Measurements from ENCODE around the gene GRM7. TPM values are rescaled to one million over a fixed set of nuclear protein-coding genes. Genes with fewer than 3 reads are reported as not detected.

The GRM7 gene
- total and polyA plus RNA-seq, 2 experiments from 2014 or later, result 0.40 TPM; not detected in 1

GRCh38 chr3:7075117-7075516 is 214.2 kb downstream of the GRM7 start:
- no peak overlapping the region for H3K4me3 ChIP-seq
- no peaks in the 10 kb centered on the region for H3K4me1 Mint-ChIP-seq
- no peak for ATAC-seq
- H2AFZ ChIP-seq, result no peak overlapping the region
- peaks cover 65% of the 10 kb centered on the region for H3K9me3 Mint-ChIP-seq
- no peaks in the 10 kb centered on the region for H3K27me3 Mint-ChIP-seq (ENCODE audit: insufficient read depth, low read depth, poor library complexity)
- H4K20me1 ChIP-seq (replicated peaks; ENCODE audit: insufficient read depth), result no peaks in the 10 kb centered on the region
- H3K4me2 ChIP-seq, result no peak overlapping the region
- H3K79me2 ChIP-seq (replicated peaks; ENCODE audit: insufficient read depth), result no peaks in the 10 kb centered on the region
- no peaks in the 10 kb centered on the region for H3K36me3 Mint-ChIP-seq (ENCODE audit: low read depth)
- H3K4me1 ChIP-seq (ENCODE audit: insufficient read depth), result no peaks in the 10 kb centered on the region
- no peak for TF ChIP-seq POLR2AphosphoS5 (IDR thresholded peaks at IDR 0.05; ENCODE audit: low read depth)
- no peak for TF ChIP-seq EZH2 (IDR thresholded peaks at IDR 0.05; ENCODE audit: low read depth, unreplicated experiment)
- no peak for TF ChIP-seq STAT1 (IDR thresholded peaks at IDR 0.05; ENCODE audit: unreplicated experiment)
- TF ChIP-seq REST (IDR thresholded peaks at IDR 0.05; ENCODE audit: unreplicated experiment), result no peak
- TF ChIP-seq JUNB (IDR thresholded peaks at IDR 0.05; ENCODE audit: unreplicated experiment), result no peak
- TF ChIP-seq, protein P1, sequence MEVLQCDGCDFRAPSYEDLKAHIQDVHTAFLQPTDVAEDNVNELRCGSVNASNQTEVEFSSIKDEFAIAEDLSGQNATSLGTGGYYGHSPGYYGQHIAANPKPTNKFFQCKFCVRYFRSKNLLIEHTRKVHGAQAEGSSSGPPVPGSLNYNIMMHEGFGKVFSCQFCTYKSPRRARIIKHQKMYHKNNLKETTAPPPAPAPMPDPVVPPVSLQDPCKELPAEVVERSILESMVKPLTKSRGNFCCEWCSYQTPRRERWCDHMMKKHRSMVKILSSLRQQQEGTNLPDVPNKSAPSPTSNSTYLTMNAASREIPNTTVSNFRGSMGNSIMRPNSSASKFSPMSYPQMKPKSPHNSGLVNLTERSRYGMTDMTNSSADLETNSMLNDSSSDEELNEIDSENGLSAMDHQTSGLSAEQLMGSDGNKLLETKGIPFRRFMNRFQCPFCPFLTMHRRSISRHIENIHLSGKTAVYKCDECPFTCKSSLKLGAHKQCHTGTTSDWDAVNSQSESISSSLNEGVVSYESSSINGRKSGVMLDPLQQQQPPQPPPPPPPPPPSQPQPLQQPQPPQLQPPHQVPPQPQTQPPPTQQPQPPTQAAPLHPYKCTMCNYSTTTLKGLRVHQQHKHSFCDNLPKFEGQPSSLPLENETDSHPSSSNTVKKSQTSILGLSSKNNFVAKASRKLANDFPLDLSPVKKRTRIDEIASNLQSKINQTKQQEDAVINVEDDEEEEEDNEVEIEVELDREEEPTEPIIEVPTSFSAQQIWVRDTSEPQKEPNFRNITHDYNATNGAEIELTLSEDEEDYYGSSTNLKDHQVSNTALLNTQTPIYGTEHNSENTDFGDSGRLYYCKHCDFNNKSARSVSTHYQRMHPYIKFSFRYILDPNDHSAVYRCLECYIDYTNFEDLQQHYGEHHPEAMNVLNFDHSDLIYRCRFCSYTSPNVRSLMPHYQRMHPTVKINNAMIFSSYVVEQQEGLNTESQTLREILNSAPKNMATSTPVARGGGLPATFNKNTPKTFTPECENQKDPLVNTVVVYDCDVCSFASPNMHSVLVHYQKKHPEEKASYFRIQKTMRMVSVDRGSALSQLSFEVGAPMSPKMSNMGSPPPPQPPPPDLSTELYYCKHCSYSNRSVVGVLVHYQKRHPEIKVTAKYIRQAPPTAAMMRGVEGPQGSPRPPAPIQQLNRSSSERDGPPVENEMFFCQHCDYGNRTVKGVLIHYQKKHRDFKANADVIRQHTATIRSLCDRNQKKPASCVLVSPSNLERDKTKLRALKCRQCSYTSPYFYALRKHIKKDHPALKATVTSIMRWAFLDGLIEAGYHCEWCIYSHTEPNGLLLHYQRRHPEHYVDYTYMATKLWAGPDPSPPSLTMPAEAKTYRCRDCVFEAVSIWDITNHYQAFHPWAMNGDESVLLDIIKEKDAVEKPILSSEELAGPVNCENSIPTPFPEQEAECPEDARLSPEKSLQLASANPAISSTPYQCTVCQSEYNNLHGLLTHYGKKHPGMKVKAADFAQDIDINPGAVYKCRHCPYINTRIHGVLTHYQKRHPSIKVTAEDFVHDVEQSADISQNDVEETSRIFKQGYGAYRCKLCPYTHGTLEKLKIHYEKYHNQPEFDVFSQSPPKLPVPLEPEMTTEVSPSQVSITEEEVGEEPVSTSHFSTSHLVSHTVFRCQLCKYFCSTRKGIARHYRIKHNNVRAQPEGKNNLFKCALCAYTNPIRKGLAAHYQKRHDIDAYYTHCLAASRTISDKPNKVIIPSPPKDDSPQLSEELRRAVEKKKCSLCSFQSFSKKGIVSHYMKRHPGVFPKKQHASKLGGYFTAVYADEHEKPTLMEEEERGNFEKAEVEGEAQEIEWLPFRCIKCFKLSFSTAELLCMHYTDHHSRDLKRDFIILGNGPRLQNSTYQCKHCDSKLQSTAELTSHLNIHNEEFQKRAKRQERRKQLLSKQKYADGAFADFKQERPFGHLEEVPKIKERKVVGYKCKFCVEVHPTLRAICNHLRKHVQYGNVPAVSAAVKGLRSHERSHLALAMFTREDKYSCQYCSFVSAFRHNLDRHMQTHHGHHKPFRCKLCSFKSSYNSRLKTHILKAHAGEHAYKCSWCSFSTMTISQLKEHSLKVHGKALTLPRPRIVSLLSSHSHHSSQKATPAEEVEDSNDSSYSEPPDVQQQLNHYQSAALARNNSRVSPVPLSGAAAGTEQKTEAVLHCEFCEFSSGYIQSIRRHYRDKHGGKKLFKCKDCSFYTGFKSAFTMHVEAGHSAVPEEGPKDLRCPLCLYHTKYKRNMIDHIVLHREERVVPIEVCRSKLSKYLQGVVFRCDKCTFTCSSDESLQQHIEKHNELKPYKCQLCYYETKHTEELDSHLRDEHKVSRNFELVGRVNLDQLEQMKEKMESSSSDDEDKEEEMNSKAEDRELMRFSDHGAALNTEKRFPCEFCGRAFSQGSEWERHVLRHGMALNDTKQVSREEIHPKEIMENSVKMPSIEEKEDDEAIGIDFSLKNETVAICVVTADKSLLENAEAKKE (CRISPR knock-in tag; IDR thresholded peaks at IDR 0.05), result no peak
- no peak for TF ChIP-seq ETS1 (IDR thresholded peaks at IDR 0.05)
- no peak for TF ChIP-seq ZNF114 (CRISPR knock-in tag; IDR thresholded peaks at IDR 0.05)
- TF ChIP-seq CTCF (conservative IDR thresholded peaks at IDR 0.05; ENCODE audit: low read depth in 2 of 2), result no peak
- TF ChIP-seq CREB1 (CRISPR knock-in tag; IDR thresholded peaks at IDR 0.05; ENCODE audit: low read depth), result no peak
- TF ChIP-seq NANOG (IDR thresholded peaks at IDR 0.05; ENCODE audit: borderline replicate concordance), result no peak
- no peak for TF ChIP-seq ZNF331 (CRISPR knock-in tag; IDR thresholded peaks at IDR 0.05; ENCODE audit: low read depth)
- no peak for TF ChIP-seq EZH2phosphoT487 (IDR thresholded peaks at IDR 0.05; ENCODE audit: unreplicated experiment)
- H3K9me2 ChIP-seq (ENCODE audit: insufficient read depth), result no peaks in the 10 kb centered on the region
- no peak overlapping the region for H3K27ac ChIP-seq (ENCODE audit: low read depth)
- H3K27ac Mint-ChIP-seq, result no peak overlapping the region
- H3F3A ChIP-seq (replicated peaks; ENCODE audit: low read depth), result no peaks in the 10 kb centered on the region
- H3K4me3 Mint-ChIP-seq, result no peak overlapping the region
- no peaks in the 10 kb centered on the region for H3K36me3 ChIP-seq (ENCODE audit: insufficient read depth)
- H3K27me3 ChIP-seq (ENCODE audit: insufficient read depth), result no peaks in the 10 kb centered on the region
- DNase-seq (ENCODE audit: low spot score), result no peak
